Endothelial cell of umbilical vein (primary cell): ENCODE results near the gene DAPK2. TPM values are rescaled to one million over a fixed set of nuclear protein-coding genes. Genes with fewer than 3 reads are reported as not detected.

ENCODE experiments used
- BruUV-seq: library from RNA; stranded (reverse); fragments of 400-500 nt; replicated peaks from 2 replicates; lab custom pipeline; 2021; lab: Mats Ljungman, UMichigan
- CTCF ChIA-PET: fragments of 300-600, 350-600 bp; sonication (Branson Sonifier 250); formaldehyde crosslinking; loops from one replicate; lab custom pipeline; 2021; ENCODE audit warnings: antibody characterized with exemption, inconsistent platforms; lab: Charles Lee
- POLR2A ChIA-PET: fragments of 300-600, 350-600 bp; sonication (Branson Sonifier 250); formaldehyde crosslinking; loops from one replicate; lab custom pipeline; 2021; ENCODE audit warnings: antibody characterized with exemption, inconsistent platforms; lab: Charles Lee
- DNase-seq: peaks from one replicate; pipeline ENCODE4 v3.0.0-alpha.2; 2011; ENCODE audit warnings: low read depth, low spot score
- FAIRE-seq: peaks from 2 replicates; lab custom pipeline; 2011; peaks lifted over from hg19 to GRCh38; lab: Jason Lieb, UNC
- H2AFZ ChIP-seq: 2 replicates; pipeline ENCODE4 v1.6.0; 2012; ENCODE audit warnings: low read depth, low read length, control low read depth, inconsistent platforms
- H3K27ac ChIP-seq: 2 replicates; pipeline ENCODE4 v1.5.1; 2011; ENCODE audit warnings: low read depth, mild to moderate bottlenecking, control low read depth, low read length, moderate library complexity; ENCODE audit not compliant: insufficient read depth
- H3K27me3 ChIP-seq, 2 experiments: 2 replicates each; pipeline versions ENCODE4 v1.6.0 to v1.6.1; 2011; ENCODE audit warnings: low read length in 2 of 2, mixed read lengths in 1 of 2; ENCODE audit not compliant: control insufficient read depth in 2 of 2, insufficient read depth in 2 of 2
- H3K36me3 ChIP-seq, 2 experiments: 2 replicates in 1 of 2; 3 replicates in 1 of 2; pipeline ENCODE4 v1.5.1; 2011; ENCODE audit warnings: low read length in 2 of 2, mild to moderate bottlenecking in 1 of 2, moderate library complexity in 1 of 2; ENCODE audit not compliant: control insufficient read depth in 2 of 2, insufficient read depth in 2 of 2; ENCODE audit errors: extremely low read depth in 1 of 2
- H3K4me1 ChIP-seq: 3 replicates; pipeline ENCODE4 v1.5.1; 2011; ENCODE audit warnings: mild to moderate bottlenecking, low read length; ENCODE audit not compliant: control insufficient read depth, insufficient read depth; ENCODE audit errors: extremely low read depth
- H3K4me2 ChIP-seq: 2 replicates; pipeline ENCODE4 v1.6.1; 2011; ENCODE audit warnings: low read length, control low read depth, mixed read lengths; ENCODE audit not compliant: insufficient read depth
- H3K4me3 ChIP-seq, 3 experiments: fragments of 200-600 bp in 1 of 3; sonication (generic), shearing (Covaris generic) in 1 of 3; replicated peaks in 1 of 3; 2 replicates each; pipeline ENCODE4 v1.5.1; 2011 to 2016; ENCODE audit warnings: control low read depth in 3 of 3, low read length in 3 of 3, mild to moderate bottlenecking in 2 of 3, inconsistent platforms in 1 of 3, low read depth in 1 of 3, moderate library complexity in 1 of 3; ENCODE audit not compliant: insufficient read depth in 1 of 3
- H3K79me2 ChIP-seq: 2 replicates; pipeline ENCODE4 v1.6.0; 2012; ENCODE audit warnings: low read length, inconsistent platforms; ENCODE audit not compliant: control insufficient read depth, insufficient read depth
- H3K9ac ChIP-seq: replicated peaks from 2 replicates; pipeline ENCODE3; 2011; ENCODE audit warnings: low read length, control low read depth; ENCODE audit not compliant: insufficient read depth; ENCODE audit errors: extremely low read depth
- H3K9me1 ChIP-seq: replicated peaks from 3 replicates; pipeline ENCODE4 v1.6.0; 2011; ENCODE audit warnings: mild to moderate bottlenecking, low read length; ENCODE audit not compliant: control insufficient read depth, insufficient read depth; ENCODE audit errors: extremely low read depth
- H3K9me3 ChIP-seq: replicated peaks from 2 replicates; pipeline ENCODE4 v1.5.1; 2012; ENCODE audit warnings: low read length, inconsistent platforms; ENCODE audit not compliant: control insufficient read depth, insufficient read depth
- H4K20me1 ChIP-seq: replicated peaks from 2 replicates; pipeline ENCODE3; 2011; ENCODE audit warnings: mild to moderate bottlenecking, low read length; ENCODE audit not compliant: control insufficient read depth, insufficient read depth; ENCODE audit errors: extremely low read depth
- FOS ChIP-seq: IDR thresholded peaks from 2 replicates; pipeline ENCODE4 v1.6.1; 2011; ENCODE audit warnings: mild to moderate bottlenecking, low read length, moderate library complexity, borderline replicate concordance; ENCODE audit not compliant: insufficient read depth
- JUN ChIP-seq: IDR thresholded peaks from 2 replicates; pipeline ENCODE4 v1.6.1; 2011; ENCODE audit warnings: borderline replicate concordance, low read depth; ENCODE audit not compliant: insufficient read length, insufficient read depth
- MYC ChIP-seq: IDR thresholded peaks from one replicate; pipeline ENCODE4 v1.6.1; 2011; ENCODE audit warnings: mild to moderate bottlenecking, low read depth, low read length
- POLR2A ChIP-seq: IDR thresholded peaks from 2 replicates; pipeline ENCODE4 v1.6.1; 2012; ENCODE audit warnings: low read depth, mild to moderate bottlenecking, control low read depth, low read length
- POLR2AphosphoS5 ChIP-seq: IDR thresholded peaks from 2 replicates; pipeline ENCODE4 v1.6.1; 2012; ENCODE audit warnings: low read depth, mild to moderate bottlenecking, control low read depth, low read length, moderate library complexity; ENCODE audit not compliant: insufficient read depth
- dilution Hi-C: fragments of 300-500 bp; cut with MboI; formaldehyde crosslinking; loops from one replicate; pipeline ENCODE4 v1.15.0; 2019; ENCODE audit warnings: low sequenced_read_pairs; ENCODE audit not compliant: extremely low pct_ligation_motif_present
- intact Hi-C: fragments of 100-400 bp; cut with micrococcal nuclease; formaldehyde crosslinking; loops from one replicate; pipeline ENCODE4 v1.10.0; 2022
- polyA plus RNA-seq, 4 experiments: library from polyadenylated mRNA; depleted of rRNA in 3 of 4; stranded (reverse) in 3 of 4; unstranded in 1 of 4; fragments of >200 nt; gene quantifications; 2 replicates each; pipeline versions ENCODE4 v1.2.1 to v1.2.3, GENCODE V29; 2011 to 2012; ENCODE audit warnings: missing spikeins in 1 of 4
- total RNA-seq: library from RNA; stranded (reverse); gene quantifications from 2 replicates; pipeline ENCODE4 v1.2.3, GENCODE V29; 2021
- TF ChIP-seq, protein P1 (sequence below), 2 donors: IDR thresholded peaks; 1 replicate in 1 of 2; 2 replicates in 1 of 2; pipeline ENCODE4 v1.5.1; 2011; ENCODE audit warnings: low read length in 2 of 2, mild to moderate bottlenecking in 2 of 2, moderate library complexity in 2 of 2, control low read depth in 1 of 2, inconsistent platforms in 1 of 2, low read depth in 1 of 2; ENCODE audit not compliant: insufficient read depth in 1 of 2; ENCODE audit errors: extremely low read depth in 1 of 2
- TF ChIP-seq, protein P2 (sequence below): IDR thresholded peaks from 2 replicates; pipeline ENCODE4 v1.6.1; 2011; ENCODE audit not compliant: insufficient read depth, insufficient read length

The DAPK2 gene
- total and polyA plus RNA-seq, 2 donors (not counting 3 experiments of a cell fraction or from before 2014, with no cell fraction given), result 2.8 to 6.7 TPM

DNA sequence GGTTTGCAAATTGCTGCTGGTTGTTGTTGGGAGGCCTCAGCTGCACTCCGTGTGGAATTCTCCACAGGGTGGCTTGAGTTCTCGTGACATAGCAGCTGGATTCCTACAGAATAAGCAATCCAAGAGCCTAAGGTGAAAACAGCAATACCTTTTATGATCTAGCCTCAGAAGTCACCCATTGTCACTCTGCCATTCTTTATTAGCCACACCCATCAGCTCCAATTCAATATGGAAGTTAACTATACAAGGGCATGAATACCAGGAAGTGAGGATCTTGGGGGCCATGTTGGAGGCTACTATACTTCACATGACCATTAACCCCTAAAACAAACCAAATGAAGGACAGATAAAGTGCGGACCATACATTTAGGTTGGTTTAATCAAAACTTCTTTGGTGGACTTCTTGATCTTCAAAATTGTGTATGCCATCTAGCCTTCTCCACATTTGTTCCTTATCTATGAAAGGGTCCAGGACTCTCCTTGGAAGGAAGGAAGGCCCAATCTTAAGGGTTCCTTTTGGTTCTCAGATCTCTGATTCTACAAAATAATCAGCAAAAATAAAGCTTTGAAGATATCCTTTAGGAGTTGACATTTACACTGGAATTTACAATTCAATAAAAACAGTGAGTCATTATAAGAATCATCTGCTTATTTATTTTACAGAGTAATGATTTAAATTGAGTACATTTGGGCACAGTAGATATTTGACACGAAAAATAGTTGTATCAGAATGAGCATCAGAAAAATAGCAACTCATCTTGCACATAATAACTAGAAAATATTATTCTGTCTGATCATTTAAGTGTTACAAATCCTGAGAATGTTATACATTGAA lies 25.9 kb upstream of the DAPK2 start:
- no peaks in the 10 kb centered on the region for H3K9me1 ChIP-seq
- H2AFZ ChIP-seq, result no peak overlapping the region
- H4K20me1 ChIP-seq, result no peaks in the 10 kb centered on the region
- no peaks in the 10 kb centered on the region for H3K79me2 ChIP-seq
- H3K4me1 ChIP-seq, result peaks cover 28% of the 10 kb centered on the region
- no peaks in the 10 kb centered on the region for H3K9me3 ChIP-seq
- no peak for FAIRE-seq
- no peak overlapping the region for H3K4me3 ChIP-seq
- H3K36me3 ChIP-seq, result no peaks in the 10 kb centered on the region
- TF ChIP-seq FOS, result peak; percentile 15
- no peak for TF ChIP-seq MYC
- TF ChIP-seq JUN, result no peak
- TF ChIP-seq POLR2AphosphoS5, result no peak
- no peak for TF ChIP-seq POLR2A
- TF ChIP-seq, protein P1, sequence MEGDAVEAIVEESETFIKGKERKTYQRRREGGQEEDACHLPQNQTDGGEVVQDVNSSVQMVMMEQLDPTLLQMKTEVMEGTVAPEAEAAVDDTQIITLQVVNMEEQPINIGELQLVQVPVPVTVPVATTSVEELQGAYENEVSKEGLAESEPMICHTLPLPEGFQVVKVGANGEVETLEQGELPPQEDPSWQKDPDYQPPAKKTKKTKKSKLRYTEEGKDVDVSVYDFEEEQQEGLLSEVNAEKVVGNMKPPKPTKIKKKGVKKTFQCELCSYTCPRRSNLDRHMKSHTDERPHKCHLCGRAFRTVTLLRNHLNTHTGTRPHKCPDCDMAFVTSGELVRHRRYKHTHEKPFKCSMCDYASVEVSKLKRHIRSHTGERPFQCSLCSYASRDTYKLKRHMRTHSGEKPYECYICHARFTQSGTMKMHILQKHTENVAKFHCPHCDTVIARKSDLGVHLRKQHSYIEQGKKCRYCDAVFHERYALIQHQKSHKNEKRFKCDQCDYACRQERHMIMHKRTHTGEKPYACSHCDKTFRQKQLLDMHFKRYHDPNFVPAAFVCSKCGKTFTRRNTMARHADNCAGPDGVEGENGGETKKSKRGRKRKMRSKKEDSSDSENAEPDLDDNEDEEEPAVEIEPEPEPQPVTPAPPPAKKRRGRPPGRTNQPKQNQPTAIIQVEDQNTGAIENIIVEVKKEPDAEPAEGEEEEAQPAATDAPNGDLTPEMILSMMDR (IDR thresholded peaks at IDR 0.05; ENCODE audit: extremely low read depth in 1 of 2, insufficient read depth in 1 of 2, low read depth in 1 of 2, low read length in 2 of 2), result no peak
- TF ChIP-seq, protein P2, sequence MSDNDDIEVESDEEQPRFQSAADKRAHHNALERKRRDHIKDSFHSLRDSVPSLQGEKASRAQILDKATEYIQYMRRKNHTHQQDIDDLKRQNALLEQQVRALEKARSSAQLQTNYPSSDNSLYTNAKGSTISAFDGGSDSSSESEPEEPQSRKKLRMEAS, result no peak
- H3K4me2 ChIP-seq, result no peak overlapping the region
- no peak overlapping the region for H3K9ac ChIP-seq
- dilution Hi-C loops, result no loop called here
- BruUV-seq, result no TSS peak
- H3K27me3 ChIP-seq, result no peaks in the 10 kb centered on the region
- ChIA-PET CTCF (interaction anchor here (0.6 to 6.9 kb wide), 11 partner anchors 14 to 462 kb away, joined by 3 to 72 read pairs (median 4); partner anchors contain the start of genes CIAO2A and DAPK2), POLR2A (interaction anchor here (1.4 kb wide), 1 partner anchor 22 kb away, joined by 5 read pairs; the partner anchor contains the start of gene CIAO2A)
- peak overlapping the region; percentile 46 for H3K27ac ChIP-seq
- DNase-seq, result no peak
- intact Hi-C loops, result no loop called here
